IMR-90 (cell line): ENCODE data around the gene CEP95. TPM values are rescaled to one million over a fixed set of nuclear protein-coding genes. Genes with fewer than 3 reads are reported as not detected.

Experiments used
- CHD1 ChIP-seq: IDR thresholded peaks from 2 replicates; pipeline ENCODE4 v1.6.1; 2012; ENCODE audit warnings: low read depth, low read length, improper control_type of control experiment
- ELK1 ChIP-seq: fragments of 150-350 bp; IDR thresholded peaks from 2 replicates; pipeline ENCODE4 v1.6.1; 2016; ENCODE audit warnings: low read depth, mild to moderate bottlenecking, low read length, moderate library complexity, borderline replicate concordance
- POLR2A ChIP-seq: IDR thresholded peaks from 2 replicates; pipeline ENCODE4 v1.6.1; 2012; ENCODE audit warnings: mild to moderate bottlenecking, low read depth, low read length
- RAD21 ChIP-seq: IDR thresholded peaks from 2 replicates; pipeline ENCODE4 v1.6.1; 2012; ENCODE audit warnings: low read length, improper control_type of control experiment
- RCOR1 ChIP-seq: IDR thresholded peaks from 2 replicates; pipeline ENCODE4 v1.6.1; 2012; ENCODE audit warnings: mild to moderate bottlenecking, low read length, improper control_type of control experiment; ENCODE audit not compliant: insufficient replicate concordance
- RFX5 ChIP-seq: IDR thresholded peaks from 2 replicates; pipeline ENCODE4 v1.8.0; 2012; ENCODE audit warnings: low read depth, mild to moderate bottlenecking, low read length, moderate library complexity
- polyA plus RNA-seq, 3 experiments: library from polyadenylated mRNA; depleted of rRNA; stranded (reverse); fragments of >200 nt; gene quantifications; 2 replicates each; pipeline ENCODE4 v1.2.3, GENCODE V29; 2012; ENCODE audit warnings: low replicate concordance in 1 of 3
- total RNA-seq: library from RNA; depleted of rRNA; stranded (reverse); fragments of >200 nt; gene quantifications from 2 replicates; pipeline ENCODE4 v1.2.3, GENCODE V29; 2012

CEP95 gene
- total and polyA plus RNA-seq, 2 of the 4 experiments (the other 2 are of a cell fraction): 6.1 to 13.6 TPM

GRCh38 chr17:64506576-64507412 is at the start of gene CEP95 (continued):
- 0 out of 2 replicates have a peak, but pooled peaks have one; percentile 60 for TF ChIP-seq ELK1
- no peak for TF ChIP-seq RCOR1
- TF ChIP-seq RAD21: no peak
- TF ChIP-seq RFX5: no peak
- TF ChIP-seq POLR2A: peak; percentile 87
- no peak; the same call in 1 of the 2 replicates for TF ChIP-seq CHD1
